GM12801 (cell line): ENCODE data around the gene LRCH4.

ENCODE experiments used
- CTCF ChIP-seq: IDR thresholded peaks from one replicate; pipeline ENCODE4 v1.5.1; 2011; ENCODE audit warnings: control low read depth; ENCODE audit not compliant: insufficient read length; ENCODE audit errors: extremely low read depth

Gene LRCH4

GRCh38 chr7:100611983-100612729 lies 26.2 kb upstream of the LRCH4 start, which contains the start of gene MOSPD3:
TSS of gene MOSPD3 (plus strand) at chr7:100612540. CDS start at chr7:100612792, 252 bp downstream.
- no peak for TF ChIP-seq CTCF

GRCh38 chr7:100609958-100610357 lies 24.0 kb upstream of the LRCH4 start:
- TF ChIP-seq CTCF, result no peak

GRCh38 chr7:100607111-100607510 lies 21.2 kb upstream of the LRCH4 start:
- no peak for TF ChIP-seq CTCF

GRCh38 chr7:100606313-100606712 lies 20.4 kb upstream of the LRCH4 start:
- TF ChIP-seq CTCF, result no peak

- TF ChIP-seq CTCF, result no peak
These were observed 19.3 kb upstream of the LRCH4 start for GRCh38 chr7:100604976-100605911.

- TF ChIP-seq CTCF, result no peak
These were observed 18.4 kb upstream of the LRCH4 start for GRCh38 chr7:100604028-100604975.

- no peak for TF ChIP-seq CTCF
These were observed 17.7 kb upstream of the LRCH4 start for GRCh38 chr7:100603726-100604027.
